OCI-LY3 (cell line): ENCODE measurements around the gene PCDHB13.

Experiments used
- H2AFZ ChIP-seq: fragments of 200-600, 300-600 bp; shearing (Covaris generic); 2 replicates; pipeline ENCODE4 v1.6.0; 2014; ENCODE audit warnings: antibody characterized with exemption, low read depth, low read length
- H3K27ac ChIP-seq: fragments of 200-600, 300-600 bp; sonication (generic); 2 replicates; pipeline ENCODE4 v1.5.1; 2014; ENCODE audit warnings: mild to moderate bottlenecking, low read length, moderate library complexity, mixed read lengths
- H3K27me3 ChIP-seq: fragments of 200-600, 300-600 bp; sonication (generic); 2 replicates; pipeline ENCODE4 v1.6.1; 2014; ENCODE audit warnings: low read depth, low read length, mixed read lengths
- H3K36me3 ChIP-seq: fragments of 200-600, 300-600 bp; sonication (generic); replicated peaks from 2 replicates; pipeline ENCODE3; 2014; ENCODE audit warnings: low read depth, low read length, mixed read lengths
- H3K4me1 ChIP-seq: fragments of 300-600, 200-600 bp; sonication (generic); 2 replicates; pipeline ENCODE4 v1.6.1; 2014; ENCODE audit warnings: low read length, mixed read lengths
- H3K4me2 ChIP-seq: fragments of 200-600, 300-600 bp; sonication (generic); 2 replicates; pipeline ENCODE4 v1.6.1; 2014; ENCODE audit warnings: low read length, mixed read lengths
- H3K4me3 ChIP-seq: fragments of 300-600, 200-600 bp; sonication (generic); 2 replicates; pipeline ENCODE4 v1.5.1; 2014; ENCODE audit warnings: antibody characterized with exemption, mild to moderate bottlenecking, low read length, moderate library complexity
- H3K79me2 ChIP-seq: fragments of 300-600, 200-600 bp; shearing (Covaris generic); 2 replicates; pipeline ENCODE4 v1.6.1; 2014; ENCODE audit warnings: mild to moderate bottlenecking, low read length, mixed read lengths
- H3K9ac ChIP-seq: fragments of 300-600, 200-600 bp; shearing (Covaris generic); 2 replicates; pipeline ENCODE4 v1.6.0; 2014; ENCODE audit warnings: mild to moderate bottlenecking, low read length, moderate library complexity
- H3K9me3 ChIP-seq: fragments of 200-600, 300-600 bp; shearing (Covaris generic); 2 replicates; pipeline ENCODE4 v1.6.1; 2014; ENCODE audit warnings: low read length, mixed read lengths; ENCODE audit not compliant: insufficient read depth
- H4K20me1 ChIP-seq: fragments of 200-600, 300-600 bp; sonication (generic); 2 replicates; pipeline ENCODE4 v1.6.1; 2016; ENCODE audit warnings: low read length, mixed read lengths; ENCODE audit not compliant: insufficient read depth
- CTCF ChIP-seq: fragments of 200-600, 300-600 bp; sonication (generic); IDR thresholded peaks from 2 replicates; pipeline ENCODE4 v1.5.1; 2014; ENCODE audit warnings: antibody characterized with exemption, low read length, low read depth
- EZH2phosphoT487 ChIP-seq: fragments of 200-600 bp; shearing (Covaris generic); IDR thresholded peaks from 2 replicates; pipeline ENCODE4 v1.6.1; 2018; ENCODE audit warnings: antibody characterized with exemption, mixed run types, low read depth

The PCDHB13 gene

GRCh38 chr5:141250576-141250975 is 36.9 kb downstream of the PCDHB13 start:
- Histone ChIP-seq H3K9ac (no peak overlapping the region), H3K27ac (no peak overlapping the region), H3K4me1 (no peaks in the 10 kb centered on the region), H3K4me3 (no peak overlapping the region), H3K27me3 (no peaks in the 10 kb centered on the region), H3K36me3 (no peaks in the 10 kb centered on the region), H3K4me2 (no peak overlapping the region), H4K20me1 (no peaks in the 10 kb centered on the region), H3K9me3 (no peaks in the 10 kb centered on the region), H2AFZ (no peak overlapping the region), H3K79me2 (no peaks in the 10 kb centered on the region)
- TF ChIP-seq EZH2phosphoT487 = no peak

GRCh38 chr5:141258464-141258863 is 44.7 kb downstream of the PCDHB13 start:
- TF ChIP-seq CTCF = no peak
- no peak for TF ChIP-seq EZH2phosphoT487
- Histone ChIP-seq H3K79me2 (no peaks in the 10 kb centered on the region), H2AFZ (no peak overlapping the region), H3K9me3 (0 out of 2 replicates have a peak, but pooled peaks cover 12% of the 10 kb centered on the region), H3K27ac (no peak overlapping the region), H3K4me3 (no peak overlapping the region), H3K4me2 (no peak overlapping the region), H3K9ac (no peak overlapping the region), H3K36me3 (no peaks in the 10 kb centered on the region), H4K20me1 (no peaks in the 10 kb centered on the region), H3K4me1 (no peaks in the 10 kb centered on the region), H3K27me3 (no peaks in the 10 kb centered on the region)

DNA sequence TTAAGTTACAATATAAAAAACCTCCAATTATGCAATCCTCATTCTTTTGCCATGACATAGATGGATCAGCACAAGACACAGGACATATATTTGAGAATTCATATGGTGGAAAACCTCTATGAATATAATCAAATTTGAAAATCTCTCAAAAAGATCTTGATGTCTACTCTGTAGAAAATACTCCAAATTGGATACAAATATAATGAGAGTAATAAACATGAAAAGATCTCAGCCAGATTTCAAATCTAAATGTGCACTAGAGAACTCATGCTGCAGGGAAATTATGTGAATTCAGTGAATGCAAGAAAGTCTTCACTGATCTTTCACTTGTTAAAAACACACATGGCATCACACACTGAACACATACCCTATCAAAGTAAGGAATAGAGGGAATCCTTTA is 45.2 kb downstream of the PCDHB13 start:
- H2AFZ ChIP-seq = no peak overlapping the region
- no peak overlapping the region for H3K4me3 ChIP-seq
- H3K9me3 ChIP-seq = 0 out of 2 replicates have a peak, but pooled peaks cover 12% of the 10 kb centered on the region
- no peak for TF ChIP-seq EZH2phosphoT487
- TF ChIP-seq CTCF = no peak
- no peaks in the 10 kb centered on the region for H3K79me2 ChIP-seq
- no peaks in the 10 kb centered on the region for H3K27me3 ChIP-seq
- H3K4me2 ChIP-seq = no peak overlapping the region
- H3K27ac ChIP-seq = no peak overlapping the region
- no peaks in the 10 kb centered on the region for H3K4me1 ChIP-seq
- H3K9ac ChIP-seq = no peak overlapping the region
- H4K20me1 ChIP-seq = no peaks in the 10 kb centered on the region
- H3K36me3 ChIP-seq = no peaks in the 10 kb centered on the region

GRCh38 chr5:141260458-141261237 is 46.9 kb downstream of the PCDHB13 start:
- 0 out of 2 replicates have a peak, but pooled peaks cover 12% of the 10 kb centered on the region for H3K9me3 ChIP-seq
- no peaks in the 10 kb centered on the region for H4K20me1 ChIP-seq
- no peak overlapping the region for H3K4me2 ChIP-seq
- no peak overlapping the region for H3K4me3 ChIP-seq
- TF ChIP-seq EZH2phosphoT487 = no peak
- no peak for TF ChIP-seq CTCF
- no peak overlapping the region for H3K27ac ChIP-seq
- no peaks in the 10 kb centered on the region for H3K79me2 ChIP-seq
- no peaks in the 10 kb centered on the region for H3K27me3 ChIP-seq
- H2AFZ ChIP-seq = no peak overlapping the region
- no peaks in the 10 kb centered on the region for H3K4me1 ChIP-seq
- H3K9ac ChIP-seq = no peak overlapping the region
- no peaks in the 10 kb centered on the region for H3K36me3 ChIP-seq
